ENCODE results near the gene DLK1. TPM values are rescaled to one million over a fixed set of nuclear protein-coding genes. Genes with fewer than 3 reads are reported as not detected.

The DLK1 gene
- total RNA-seq, 4 donors from 2014 or later = not detected

GRCh38 chr14:100693877-100694578, 32.7 kb upstream of the DLK1 start:
- no peaks in the 10 kb centered on the region for H3K27me3 ChIP-seq
- no peak for DNase-seq
- intact Hi-C loops (cut with DNase I; ENCODE audit: low total_unique reads) = no loop called here
- in situ Hi-C loops (cut with MboI; ENCODE audit: low pct_ligation_motif_present in 1 of 4, low pct_unique_long_range_greater_than_20kb in 1 of 4, low sequenced_read_pairs in 3 of 4) = no loop called here
- no peak for TF ChIP-seq POLR2AphosphoS5 (IDR thresholded peaks at IDR 0.05)
- 69 to 79% methylated on average over 7 to 18 of the region's 23 CpGs for WGBS, 2 donors (ENCODE audit: low coverage in 1 of 2)
- no peak overlapping the region for H3K4me3 ChIP-seq
- H3K9me3 ChIP-seq = no peaks in the 10 kb centered on the region
- H3K36me3 ChIP-seq = no peaks in the 10 kb centered on the region
- no peaks in the 10 kb centered on the region for H3K4me1 ChIP-seq
- H3K27ac ChIP-seq = no peak overlapping the region

GRCh38 chr14:100694579-100695422, 31.9 kb upstream of the DLK1 start:
- no peak for TF ChIP-seq EP300 (IDR thresholded peaks at IDR 0.05; ENCODE audit: low read depth)
- no peak for TF ChIP-seq POLR2AphosphoS5 (IDR thresholded peaks at IDR 0.05)
- TF ChIP-seq CTCF (IDR thresholded peaks at IDR 0.05) = no peak
- no peak for TF ChIP-seq POLR2A (IDR thresholded peaks at IDR 0.05)
- DNase-seq = no peak
- intact Hi-C loops (cut with DNase I; ENCODE audit: low total_unique reads) = no loop called here
- WGBS, 2 donors (ENCODE audit: low coverage in 1 of 2) = 87% methylated on average over 17 of the region's 17 CpGs; no CpG with 5 or more reads in 1 of the 2 donors
- H3K4me3 ChIP-seq = no peak overlapping the region
- no peaks in the 10 kb centered on the region for H3K27me3 ChIP-seq
- H3K9me3 ChIP-seq = no peaks in the 10 kb centered on the region
- no peak overlapping the region for H3K27ac ChIP-seq
- H3K4me1 ChIP-seq = no peaks in the 10 kb centered on the region
- H3K36me3 ChIP-seq = no peaks in the 10 kb centered on the region
- in situ Hi-C loops (cut with MboI; ENCODE audit: low pct_ligation_motif_present in 1 of 4, low pct_unique_long_range_greater_than_20kb in 1 of 4, low sequenced_read_pairs in 3 of 4) = no loop called here

GRCh38 chr14:100695423-100695738, 31.3 kb upstream of the DLK1 start:
- TF ChIP-seq CTCF (IDR thresholded peaks at IDR 0.05) (no peak), POLR2A (IDR thresholded peaks at IDR 0.05) (no peak), EP300 (IDR thresholded peaks at IDR 0.05; ENCODE audit: low read depth) (no peak), POLR2AphosphoS5 (IDR thresholded peaks at IDR 0.05) (no peak)
- no peaks in the 10 kb centered on the region for H3K4me1 ChIP-seq
- no peak overlapping the region for H3K27ac ChIP-seq
- intact Hi-C loops (cut with DNase I; ENCODE audit: low total_unique reads) = no loop called here
- no peaks in the 10 kb centered on the region for H3K9me3 ChIP-seq
- no peaks in the 10 kb centered on the region for H3K36me3 ChIP-seq
- no peaks in the 10 kb centered on the region for H3K27me3 ChIP-seq
- DNase-seq = no peak
- H3K4me3 ChIP-seq = no peak overlapping the region
- in situ Hi-C loops (cut with MboI; ENCODE audit: low pct_ligation_motif_present in 1 of 4, low pct_unique_long_range_greater_than_20kb in 1 of 4, low sequenced_read_pairs in 3 of 4) = no loop called here
- 17 to 78% methylated on average over 1 to 13 of the region's 13 CpGs for WGBS, 2 donors (ENCODE audit: low coverage in 1 of 2)

- no peak overlapping the region for H3K27ac ChIP-seq
- H3K27me3 ChIP-seq = no peaks in the 10 kb centered on the region
- intact Hi-C loops (cut with DNase I; ENCODE audit: low total_unique reads) = no loop called here
- H3K36me3 ChIP-seq = no peaks in the 10 kb centered on the region
- no peak for TF ChIP-seq EP300 (IDR thresholded peaks at IDR 0.05; ENCODE audit: low read depth)
- TF ChIP-seq POLR2A (IDR thresholded peaks at IDR 0.05) = no peak
- no peak for TF ChIP-seq CTCF (IDR thresholded peaks at IDR 0.05)
- TF ChIP-seq POLR2AphosphoS5 (IDR thresholded peaks at IDR 0.05) = no peak
- in situ Hi-C loops (cut with MboI; ENCODE audit: low pct_ligation_motif_present in 1 of 4, low pct_unique_long_range_greater_than_20kb in 1 of 4, low sequenced_read_pairs in 3 of 4) = no loop called here
- H3K4me3 ChIP-seq = no peak overlapping the region
- no peaks in the 10 kb centered on the region for H3K4me1 ChIP-seq
- no peak for DNase-seq
- H3K9me3 ChIP-seq = no peaks in the 10 kb centered on the region
- WGBS, 2 donors (ENCODE audit: low coverage in 1 of 2) = 87% methylated on average over 7 to 13 of the region's 13 CpGs
Observed at GRCh38 chr14:100696008-100696407, 30.7 kb upstream of the DLK1 start.

All from transverse colon (tissue), 4 donors.